Medulla oblongata (tissue), 1 donor: ENCODE results near the gene OR2L2.
A peak's percentile ranks its signal among the peaks of the same experiment; 100 is the strongest.
"Not testable (repeated sequence)": the region's sequence is repeated elsewhere in the genome, so short reads cannot be mapped to it uniquely, and the experiment has no call there.

Experiments
- DNase-seq: peaks from one replicate; pipeline ENCODE4 v3.0.0-alpha.2; 2015; ENCODE audit errors: extremely low spot score

The OR2L2 gene, protein sequence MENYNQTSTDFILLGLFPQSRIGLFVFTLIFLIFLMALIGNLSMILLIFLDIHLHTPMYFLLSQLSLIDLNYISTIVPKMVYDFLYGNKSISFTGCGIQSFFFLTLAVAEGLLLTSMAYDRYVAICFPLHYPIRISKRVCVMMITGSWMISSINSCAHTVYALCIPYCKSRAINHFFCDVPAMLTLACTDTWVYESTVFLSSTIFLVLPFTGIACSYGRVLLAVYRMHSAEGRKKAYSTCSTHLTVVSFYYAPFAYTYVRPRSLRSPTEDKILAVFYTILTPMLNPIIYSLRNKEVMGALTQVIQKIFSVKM

GRCh38 chr1:248029770-248030169, at the start of gene OR2L2:
OR2L2 (plus strand) TSS chr1:248030070; CDS start chr1:248038268, 8,198 bp downstream.
- DNase-seq: no peak

GRCh38 chr1:247992986-247993385, 36.9 kb upstream of the OR2L2 start:
- no peak for DNase-seq

GRCh38 chr1:247998811-247999210, 31.1 kb upstream of the OR2L2 start:
- no peak for DNase-seq

GRCh38 chr1:248000169-248000568, 29.7 kb upstream of the OR2L2 start:
- DNase-seq: no peak

DNA sequence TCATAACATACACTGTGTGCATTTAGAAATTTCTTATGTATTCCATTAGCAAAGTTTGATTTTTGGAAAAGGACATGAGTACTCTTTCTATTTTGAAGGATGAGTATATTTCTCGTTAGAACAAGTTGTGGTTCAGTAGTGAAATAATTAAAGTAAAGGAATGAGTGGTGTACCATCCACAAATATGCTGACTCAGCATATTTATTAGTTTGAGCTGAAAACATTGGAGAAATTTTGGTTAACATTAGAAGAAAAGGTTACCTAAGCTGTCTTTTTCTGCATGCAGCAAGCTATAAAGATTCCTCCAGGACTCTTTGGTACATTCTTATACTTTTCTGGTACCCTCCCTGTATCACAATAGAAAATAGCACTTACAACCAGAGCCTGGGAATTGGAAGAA, 22.1 kb upstream of the OR2L2 start:
- no peak for DNase-seq

DNA sequence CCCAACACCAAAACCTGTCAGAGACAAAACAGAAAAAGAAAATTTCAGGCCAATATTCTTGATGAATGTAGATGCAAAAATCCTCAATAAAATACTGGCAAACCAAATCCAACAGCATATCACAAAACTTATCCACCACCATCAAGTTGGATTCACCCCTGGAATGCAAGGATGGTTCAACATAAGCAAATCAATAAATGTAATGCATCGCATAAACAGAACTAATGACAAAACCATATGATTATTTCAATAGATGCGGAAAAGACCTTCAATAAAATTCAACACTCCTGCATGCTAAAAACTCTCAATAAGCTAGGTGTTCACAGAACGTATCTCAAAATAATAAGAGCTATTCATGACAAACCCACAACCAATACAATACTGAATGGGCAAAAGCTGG, 20.2 kb upstream of the OR2L2 start:
- DNase-seq: no peak

DNA sequence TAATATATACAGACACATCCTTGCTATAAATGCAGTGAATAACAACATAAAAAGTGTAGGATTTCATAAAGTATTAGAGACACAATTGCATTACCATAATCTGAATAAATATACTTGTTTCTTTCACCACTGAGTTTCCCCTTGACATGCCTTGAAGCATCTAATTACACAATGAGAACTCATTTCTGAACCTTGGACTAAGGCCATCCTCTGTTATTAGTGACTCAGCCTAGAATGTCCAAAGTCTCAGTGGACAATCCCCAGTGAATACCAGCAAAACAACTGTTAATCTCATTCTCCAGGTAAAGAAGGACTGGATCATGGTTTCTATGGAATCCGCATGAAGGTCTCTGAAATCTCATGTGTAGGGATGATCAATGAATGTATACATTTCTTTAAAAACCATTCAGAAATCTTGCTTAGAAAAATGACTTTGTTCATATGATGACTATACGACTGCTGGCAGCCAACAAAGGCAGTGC, 16.6 kb upstream of the OR2L2 start, which contains the start of gene OR2L5:
Gene OR2L5, plus strand, starts transcription at position 432 of the 482 bp plus-strand sequence. CDS start 8,288 bp downstream, outside the sequence.
- peak; percentile 12 for DNase-seq

DNA sequence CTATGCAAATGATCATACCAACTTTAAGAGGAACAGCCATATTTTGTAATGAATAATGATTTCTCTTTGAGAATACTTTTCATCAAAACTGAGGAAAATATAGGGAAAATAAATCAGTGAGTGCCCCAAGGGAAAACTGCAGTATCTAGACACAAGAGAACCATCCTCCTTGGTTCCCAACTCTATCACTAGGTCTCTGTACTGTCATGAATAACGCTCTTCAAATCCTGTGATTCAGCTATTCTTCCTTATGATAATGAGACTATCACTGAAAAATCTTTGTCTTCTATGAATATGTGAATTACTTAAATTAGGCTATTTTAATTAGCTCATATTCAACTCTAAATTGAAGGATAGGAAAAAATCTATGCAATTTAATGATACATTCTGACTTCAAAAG, 14.1 kb upstream of the OR2L2 start:
- peak; percentile 15 for DNase-seq

GRCh38 chr1:248045209-248045608, 15.3 kb downstream of the OR2L2 start:
- DNase-seq: no peak

DNA sequence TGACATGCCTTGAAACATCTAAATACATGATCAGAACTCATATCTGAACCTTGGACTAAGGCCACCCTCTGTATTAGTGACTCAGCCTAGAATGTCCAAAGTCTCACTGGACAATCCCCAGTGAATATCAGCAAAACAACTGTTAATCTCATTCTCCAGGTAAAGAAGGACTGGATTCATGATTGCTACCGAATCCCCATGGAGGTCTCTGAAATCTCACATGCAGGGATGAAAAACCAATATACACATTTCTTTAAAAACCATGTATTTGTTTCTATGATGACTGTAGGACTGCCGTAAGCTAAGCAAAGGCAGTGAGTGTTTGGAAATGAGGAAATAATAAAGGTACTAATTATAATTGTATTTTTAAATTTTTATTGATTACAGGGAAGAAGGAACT, 16.7 kb downstream of the OR2L2 start, which contains the start of gene OR2L3:
Gene OR2L3, plus strand, starts transcription at position 301 of the 400 bp plus-strand sequence. CDS start 13,846 bp downstream, outside the sequence.
- DNase-seq: no peak

- no peak for DNase-seq
These were observed 17.1 kb downstream of the OR2L2 start for GRCh38 chr1:248047008-248047407.

DNA sequence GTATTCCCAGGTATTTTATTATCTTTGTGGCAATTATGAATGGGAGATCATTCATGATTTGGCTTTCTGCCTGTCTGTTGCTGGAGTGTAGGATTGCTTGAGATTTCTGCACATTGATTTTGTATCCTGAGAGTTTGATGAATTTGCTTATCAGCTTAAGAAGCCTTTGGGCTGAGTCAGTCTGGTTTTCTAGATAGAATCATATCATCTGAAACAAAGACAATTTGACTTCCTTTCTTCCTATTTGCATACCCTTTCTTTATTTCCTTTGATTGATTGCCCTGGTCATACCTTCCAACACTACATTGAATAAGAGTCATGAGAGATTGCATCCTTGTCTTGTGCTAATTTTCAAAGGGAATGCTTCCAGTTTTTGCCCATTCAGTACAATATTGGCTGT, 24.8 kb downstream of the OR2L2 start:
- DNase-seq: no peak

DNA sequence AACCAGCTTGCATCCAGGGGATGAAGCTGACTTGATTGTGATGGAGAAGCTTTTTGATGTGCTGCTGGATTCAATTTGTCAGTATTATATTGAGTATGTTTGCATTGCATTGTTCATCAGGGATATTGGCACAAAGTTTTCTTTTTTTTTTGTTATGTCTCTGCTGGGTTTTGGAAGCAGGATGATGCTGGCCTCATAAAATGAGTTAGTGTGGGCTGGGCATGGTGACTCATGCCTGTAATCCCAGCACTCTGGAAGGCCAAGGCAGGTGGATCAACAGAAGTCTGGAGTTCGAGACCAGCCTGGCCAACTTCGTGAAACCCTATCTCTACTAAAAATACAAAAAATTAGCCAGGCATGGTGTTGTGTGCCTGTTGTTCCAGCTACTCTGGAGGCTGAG, 25.4 kb downstream of the OR2L2 start:
- no peak for DNase-seq

- DNase-seq: no peak
These were observed 35.2 kb downstream of the OR2L2 start for GRCh38 chr1:248065071-248065470.

DNA sequence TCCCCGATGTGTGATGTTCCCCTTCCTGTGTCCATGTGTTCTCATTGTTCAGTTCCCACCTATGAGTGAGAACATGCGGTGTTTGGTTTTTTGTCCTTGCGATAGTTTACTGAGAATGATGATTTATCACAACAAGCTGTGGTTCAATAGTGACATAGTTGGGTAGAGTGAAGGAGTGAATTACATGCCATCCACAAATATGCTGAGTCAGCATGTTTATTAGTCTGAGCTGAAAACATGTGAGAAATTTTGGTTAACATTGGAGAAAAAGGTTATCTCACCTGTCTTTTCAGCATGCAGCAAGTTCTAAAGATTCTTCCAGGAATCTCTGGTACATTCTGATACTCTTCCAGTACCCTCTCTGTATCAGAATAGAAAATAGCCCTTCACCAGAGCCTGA, 35.7 kb downstream of the OR2L2 start:
- no peak for DNase-seq

- DNase-seq: not testable (repeated sequence)
These were observed 54.0 kb downstream of the OR2L2 start for GRCh38 chr1:248083864-248084263.
